Kidney glomerular epithelial cell (primary cell): ENCODE data around the gene CCNQ.

Source experiments
- DNase-seq: peaks from one replicate; lab custom pipeline; 2025; lab: John Stamatoyannopoulos, UW

Gene CCNQ

DNA sequence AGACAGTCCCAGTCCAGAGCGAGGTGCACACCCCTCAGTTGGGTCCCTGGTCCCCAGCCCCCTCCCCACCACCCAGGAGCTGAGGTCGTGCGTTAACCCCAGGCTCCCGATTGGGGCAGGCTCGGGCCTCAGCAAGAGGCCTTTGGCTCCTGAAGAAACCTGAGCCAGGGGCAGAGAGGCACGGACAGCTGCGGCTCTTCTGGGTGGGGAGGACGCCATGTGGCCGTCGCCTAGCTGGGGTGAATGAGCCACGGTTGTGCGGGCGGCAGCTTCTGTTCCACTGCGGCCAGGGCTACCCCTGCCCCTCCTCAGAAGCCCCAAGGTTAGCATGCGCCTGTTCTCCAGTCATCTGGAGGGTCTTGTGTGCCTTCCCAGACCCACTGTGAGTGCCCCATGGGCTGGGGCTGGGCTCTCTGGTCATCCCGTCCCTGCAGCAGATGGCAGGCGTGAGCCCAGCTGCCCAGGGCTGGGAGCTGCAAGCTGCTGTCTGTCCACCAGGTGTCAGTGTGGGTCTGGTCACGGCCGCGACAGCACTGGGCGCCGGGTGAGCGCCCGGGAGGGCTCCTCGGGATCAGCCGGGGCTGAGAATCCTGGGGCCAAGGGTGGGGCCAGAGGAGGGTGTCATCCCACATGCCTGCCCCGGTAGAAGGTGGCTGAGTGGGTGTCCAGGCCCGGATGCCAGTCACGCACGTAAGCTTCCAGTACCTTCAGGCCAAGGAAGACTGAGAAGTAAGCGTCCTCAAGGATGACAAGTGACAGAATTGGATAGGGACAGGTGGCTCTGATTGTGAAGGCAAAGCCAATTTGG is 59.6 kb downstream of the CCNQ start:
- DNase-seq, result peak; percentile 4

- DNase-seq, result no peak
Measured at GRCh38 chrX:153538424-153538823, 60.5 kb downstream of the CCNQ start.
